ENCODE data around the gene CEP164. TPM values are rescaled to one million over a fixed set of nuclear protein-coding genes. Genes with fewer than 3 reads are reported as not detected.

The CEP164 gene
- total and polyA plus RNA-seq, 2 experiments from 2014 or later, result 13.9 to 23.8 TPM

DNA sequence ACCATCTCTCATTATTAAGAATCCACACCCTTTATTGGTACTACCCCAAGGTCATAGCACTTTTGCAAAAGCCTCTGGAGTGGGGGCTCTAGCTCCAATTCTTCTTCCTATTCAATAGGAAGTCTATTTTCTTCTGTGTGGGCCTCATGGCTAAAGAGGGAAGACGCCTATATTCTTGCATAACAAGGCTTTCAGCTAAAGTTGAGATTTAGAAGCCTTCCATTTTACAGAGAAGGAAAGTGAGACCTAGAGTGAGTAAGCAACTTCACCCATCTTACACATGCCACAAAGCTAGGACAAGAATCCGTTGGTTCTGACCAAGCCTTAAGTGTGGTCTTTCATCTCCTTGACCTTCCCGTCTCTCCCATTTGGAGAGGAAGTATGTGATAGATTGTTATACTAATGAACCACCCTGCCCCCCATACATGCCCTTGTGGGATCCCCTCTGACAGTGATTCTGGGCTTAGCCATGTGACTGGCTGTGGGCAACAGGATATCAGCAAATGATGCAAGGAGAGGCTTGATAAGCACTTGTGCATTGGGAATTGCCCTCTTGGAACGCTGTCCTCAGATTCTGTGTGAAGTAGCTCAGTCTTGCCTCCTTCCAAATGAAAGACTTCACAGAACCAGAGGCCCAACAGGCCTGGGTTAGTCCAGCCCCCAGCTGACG, 23.9 kb upstream of the CEP164 start:
- ATAC-seq (no peak), DNase-seq (ENCODE audit: low spot score) (peak; percentile 49)
- H3K4me1 Mint-ChIP-seq, result peaks cover 41% of the 10 kb centered on the region

More for the DNA sequence above, 23.9 kb upstream of the CEP164 start:
- Histone ChIP-seq H3K4me2 (peak overlapping the region; percentile 11), H3K36me3 (ENCODE audit: insufficient read depth) (no peaks in the 10 kb centered on the region), H3K27ac (ENCODE audit: low read depth) (no peak overlapping the region), H3K27me3 (ENCODE audit: insufficient read depth) (no peaks in the 10 kb centered on the region), H3K4me1 (ENCODE audit: insufficient read depth) (peaks cover 34% of the 10 kb centered on the region), H3K79me2 (replicated peaks; ENCODE audit: insufficient read depth) (no peaks in the 10 kb centered on the region), H3K9me2 (ENCODE audit: insufficient read depth) (no peaks in the 10 kb centered on the region), H3K4me3 (no peak overlapping the region), H2AFZ (no peak overlapping the region; the same call in 1 of the 2 replicates), H4K20me1 (replicated peaks; ENCODE audit: insufficient read depth) (no peaks in the 10 kb centered on the region), H3F3A (replicated peaks; ENCODE audit: low read depth) (no peaks in the 10 kb centered on the region)
- H3K36me3 Mint-ChIP-seq (ENCODE audit: low read depth), result no peaks in the 10 kb centered on the region
- H3K4me3 Mint-ChIP-seq, result no peak overlapping the region; the same call in 2 of the 3 replicates
- H3K9me3 Mint-ChIP-seq, result no peaks in the 10 kb centered on the region
- TF ChIP-seq NANOG (IDR thresholded peaks at IDR 0.05; ENCODE audit: borderline replicate concordance), result no peak
- no peak for TF ChIP-seq STAT1 (IDR thresholded peaks at IDR 0.05; ENCODE audit: unreplicated experiment)
- no peak for TF ChIP-seq ZNF331 (CRISPR knock-in tag; IDR thresholded peaks at IDR 0.05; ENCODE audit: low read depth)
- no peak for TF ChIP-seq EZH2 (IDR thresholded peaks at IDR 0.05; ENCODE audit: low read depth, unreplicated experiment)
- no peak for TF ChIP-seq CREB1 (CRISPR knock-in tag; IDR thresholded peaks at IDR 0.05; ENCODE audit: low read depth)
- TF ChIP-seq, protein P1, sequence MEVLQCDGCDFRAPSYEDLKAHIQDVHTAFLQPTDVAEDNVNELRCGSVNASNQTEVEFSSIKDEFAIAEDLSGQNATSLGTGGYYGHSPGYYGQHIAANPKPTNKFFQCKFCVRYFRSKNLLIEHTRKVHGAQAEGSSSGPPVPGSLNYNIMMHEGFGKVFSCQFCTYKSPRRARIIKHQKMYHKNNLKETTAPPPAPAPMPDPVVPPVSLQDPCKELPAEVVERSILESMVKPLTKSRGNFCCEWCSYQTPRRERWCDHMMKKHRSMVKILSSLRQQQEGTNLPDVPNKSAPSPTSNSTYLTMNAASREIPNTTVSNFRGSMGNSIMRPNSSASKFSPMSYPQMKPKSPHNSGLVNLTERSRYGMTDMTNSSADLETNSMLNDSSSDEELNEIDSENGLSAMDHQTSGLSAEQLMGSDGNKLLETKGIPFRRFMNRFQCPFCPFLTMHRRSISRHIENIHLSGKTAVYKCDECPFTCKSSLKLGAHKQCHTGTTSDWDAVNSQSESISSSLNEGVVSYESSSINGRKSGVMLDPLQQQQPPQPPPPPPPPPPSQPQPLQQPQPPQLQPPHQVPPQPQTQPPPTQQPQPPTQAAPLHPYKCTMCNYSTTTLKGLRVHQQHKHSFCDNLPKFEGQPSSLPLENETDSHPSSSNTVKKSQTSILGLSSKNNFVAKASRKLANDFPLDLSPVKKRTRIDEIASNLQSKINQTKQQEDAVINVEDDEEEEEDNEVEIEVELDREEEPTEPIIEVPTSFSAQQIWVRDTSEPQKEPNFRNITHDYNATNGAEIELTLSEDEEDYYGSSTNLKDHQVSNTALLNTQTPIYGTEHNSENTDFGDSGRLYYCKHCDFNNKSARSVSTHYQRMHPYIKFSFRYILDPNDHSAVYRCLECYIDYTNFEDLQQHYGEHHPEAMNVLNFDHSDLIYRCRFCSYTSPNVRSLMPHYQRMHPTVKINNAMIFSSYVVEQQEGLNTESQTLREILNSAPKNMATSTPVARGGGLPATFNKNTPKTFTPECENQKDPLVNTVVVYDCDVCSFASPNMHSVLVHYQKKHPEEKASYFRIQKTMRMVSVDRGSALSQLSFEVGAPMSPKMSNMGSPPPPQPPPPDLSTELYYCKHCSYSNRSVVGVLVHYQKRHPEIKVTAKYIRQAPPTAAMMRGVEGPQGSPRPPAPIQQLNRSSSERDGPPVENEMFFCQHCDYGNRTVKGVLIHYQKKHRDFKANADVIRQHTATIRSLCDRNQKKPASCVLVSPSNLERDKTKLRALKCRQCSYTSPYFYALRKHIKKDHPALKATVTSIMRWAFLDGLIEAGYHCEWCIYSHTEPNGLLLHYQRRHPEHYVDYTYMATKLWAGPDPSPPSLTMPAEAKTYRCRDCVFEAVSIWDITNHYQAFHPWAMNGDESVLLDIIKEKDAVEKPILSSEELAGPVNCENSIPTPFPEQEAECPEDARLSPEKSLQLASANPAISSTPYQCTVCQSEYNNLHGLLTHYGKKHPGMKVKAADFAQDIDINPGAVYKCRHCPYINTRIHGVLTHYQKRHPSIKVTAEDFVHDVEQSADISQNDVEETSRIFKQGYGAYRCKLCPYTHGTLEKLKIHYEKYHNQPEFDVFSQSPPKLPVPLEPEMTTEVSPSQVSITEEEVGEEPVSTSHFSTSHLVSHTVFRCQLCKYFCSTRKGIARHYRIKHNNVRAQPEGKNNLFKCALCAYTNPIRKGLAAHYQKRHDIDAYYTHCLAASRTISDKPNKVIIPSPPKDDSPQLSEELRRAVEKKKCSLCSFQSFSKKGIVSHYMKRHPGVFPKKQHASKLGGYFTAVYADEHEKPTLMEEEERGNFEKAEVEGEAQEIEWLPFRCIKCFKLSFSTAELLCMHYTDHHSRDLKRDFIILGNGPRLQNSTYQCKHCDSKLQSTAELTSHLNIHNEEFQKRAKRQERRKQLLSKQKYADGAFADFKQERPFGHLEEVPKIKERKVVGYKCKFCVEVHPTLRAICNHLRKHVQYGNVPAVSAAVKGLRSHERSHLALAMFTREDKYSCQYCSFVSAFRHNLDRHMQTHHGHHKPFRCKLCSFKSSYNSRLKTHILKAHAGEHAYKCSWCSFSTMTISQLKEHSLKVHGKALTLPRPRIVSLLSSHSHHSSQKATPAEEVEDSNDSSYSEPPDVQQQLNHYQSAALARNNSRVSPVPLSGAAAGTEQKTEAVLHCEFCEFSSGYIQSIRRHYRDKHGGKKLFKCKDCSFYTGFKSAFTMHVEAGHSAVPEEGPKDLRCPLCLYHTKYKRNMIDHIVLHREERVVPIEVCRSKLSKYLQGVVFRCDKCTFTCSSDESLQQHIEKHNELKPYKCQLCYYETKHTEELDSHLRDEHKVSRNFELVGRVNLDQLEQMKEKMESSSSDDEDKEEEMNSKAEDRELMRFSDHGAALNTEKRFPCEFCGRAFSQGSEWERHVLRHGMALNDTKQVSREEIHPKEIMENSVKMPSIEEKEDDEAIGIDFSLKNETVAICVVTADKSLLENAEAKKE (CRISPR knock-in tag; IDR thresholded peaks at IDR 0.05), result no peak
- TF ChIP-seq EZH2phosphoT487 (IDR thresholded peaks at IDR 0.05; ENCODE audit: unreplicated experiment), result no peak
- TF ChIP-seq, protein P2, sequence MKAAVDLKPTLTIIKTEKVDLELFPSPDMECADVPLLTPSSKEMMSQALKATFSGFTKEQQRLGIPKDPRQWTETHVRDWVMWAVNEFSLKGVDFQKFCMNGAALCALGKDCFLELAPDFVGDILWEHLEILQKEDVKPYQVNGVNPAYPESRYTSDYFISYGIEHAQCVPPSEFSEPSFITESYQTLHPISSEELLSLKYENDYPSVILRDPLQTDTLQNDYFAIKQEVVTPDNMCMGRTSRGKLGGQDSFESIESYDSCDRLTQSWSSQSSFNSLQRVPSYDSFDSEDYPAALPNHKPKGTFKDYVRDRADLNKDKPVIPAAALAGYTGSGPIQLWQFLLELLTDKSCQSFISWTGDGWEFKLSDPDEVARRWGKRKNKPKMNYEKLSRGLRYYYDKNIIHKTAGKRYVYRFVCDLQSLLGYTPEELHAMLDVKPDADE (IDR thresholded peaks at IDR 0.05), result no peak
- TF ChIP-seq POLR2AphosphoS5 (IDR thresholded peaks at IDR 0.05; ENCODE audit: low read depth), result no peak
- TF ChIP-seq, protein P3, sequence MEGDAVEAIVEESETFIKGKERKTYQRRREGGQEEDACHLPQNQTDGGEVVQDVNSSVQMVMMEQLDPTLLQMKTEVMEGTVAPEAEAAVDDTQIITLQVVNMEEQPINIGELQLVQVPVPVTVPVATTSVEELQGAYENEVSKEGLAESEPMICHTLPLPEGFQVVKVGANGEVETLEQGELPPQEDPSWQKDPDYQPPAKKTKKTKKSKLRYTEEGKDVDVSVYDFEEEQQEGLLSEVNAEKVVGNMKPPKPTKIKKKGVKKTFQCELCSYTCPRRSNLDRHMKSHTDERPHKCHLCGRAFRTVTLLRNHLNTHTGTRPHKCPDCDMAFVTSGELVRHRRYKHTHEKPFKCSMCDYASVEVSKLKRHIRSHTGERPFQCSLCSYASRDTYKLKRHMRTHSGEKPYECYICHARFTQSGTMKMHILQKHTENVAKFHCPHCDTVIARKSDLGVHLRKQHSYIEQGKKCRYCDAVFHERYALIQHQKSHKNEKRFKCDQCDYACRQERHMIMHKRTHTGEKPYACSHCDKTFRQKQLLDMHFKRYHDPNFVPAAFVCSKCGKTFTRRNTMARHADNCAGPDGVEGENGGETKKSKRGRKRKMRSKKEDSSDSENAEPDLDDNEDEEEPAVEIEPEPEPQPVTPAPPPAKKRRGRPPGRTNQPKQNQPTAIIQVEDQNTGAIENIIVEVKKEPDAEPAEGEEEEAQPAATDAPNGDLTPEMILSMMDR (conservative IDR thresholded peaks at IDR 0.05; ENCODE audit: low read depth in 2 of 2), result no peak
- H3K27ac Mint-ChIP-seq, result no peak overlapping the region
- H3K27me3 Mint-ChIP-seq (ENCODE audit: insufficient read depth, low read depth, poor library complexity), result peaks cover 17% of the 10 kb centered on the region
